DMS114 treated with DMSO at 0.1 percent for 48 hours (cell line): Measurements from ENCODE around the gene ARHGAP45.
"Not testable (repeated sequence)": the region's sequence is repeated elsewhere in the genome, so short reads cannot be mapped to it uniquely, and the experiment has no call there.

ENCODE experiments used
- DNase-seq: peaks from one replicate; lab custom pipeline; 2025; ENCODE audit not compliant: unreplicated experiment; lab: John Stamatoyannopoulos, UW

ARHGAP45 gene

GRCh38 chr19:1113986-1114483 lies 47.1 kb downstream of the ARHGAP45 start:
- no peak for DNase-seq

GRCh38 chr19:1114728-1115127 lies 47.8 kb downstream of the ARHGAP45 start:
- DNase-seq: not testable (repeated sequence)

GRCh38 chr19:1115646-1116420 lies 48.9 kb downstream of the ARHGAP45 start:
- DNase-seq: no peak

GRCh38 chr19:1116726-1117581 lies 50.0 kb downstream of the ARHGAP45 start:
- no peak for DNase-seq

- no peak for DNase-seq
Observed at GRCh38 chr19:1117654-1118053, 50.7 kb downstream of the ARHGAP45 start.

- no peak for DNase-seq
Observed at GRCh38 chr19:1118999-1119398, 52.0 kb downstream of the ARHGAP45 start.

- DNase-seq: no peak
Observed at GRCh38 chr19:1119475-1120217, 52.7 kb downstream of the ARHGAP45 start.

GRCh38 chr19:1121395-1121794 lies 54.4 kb downstream of the ARHGAP45 start:
- no peak for DNase-seq

- no peak for DNase-seq
Observed at GRCh38 chr19:1122021-1122971, 55.3 kb downstream of the ARHGAP45 start.

- DNase-seq: no peak
Observed at GRCh38 chr19:1122972-1123363, 56.0 kb downstream of the ARHGAP45 start.

- DNase-seq: no peak
Observed at GRCh38 chr19:1123381-1123780, 56.4 kb downstream of the ARHGAP45 start.

GRCh38 chr19:1123885-1124677 lies 57.1 kb downstream of the ARHGAP45 start:
- no peak for DNase-seq

GRCh38 chr19:1125601-1126467 lies 58.9 kb downstream of the ARHGAP45 start:
- DNase-seq: no peak

- no peak for DNase-seq
Observed at GRCh38 chr19:1126984-1127760, 60.2 kb downstream of the ARHGAP45 start.

- DNase-seq: no peak
Observed at GRCh38 chr19:1128106-1128505, 61.1 kb downstream of the ARHGAP45 start.

GRCh38 chr19:1129084-1129483 lies 62.1 kb downstream of the ARHGAP45 start:
- DNase-seq: not testable (repeated sequence)

- DNase-seq: no peak
Observed at GRCh38 chr19:1129535-1129934, 62.6 kb downstream of the ARHGAP45 start.
